Thymus (tissue), 11 donors: ENCODE measurements around the gene DGKG. TPM values are rescaled to one million over a fixed set of nuclear protein-coding genes. Genes with fewer than 3 reads are reported as not detected.

ENCODE experiments used
- DNase-seq, 9 donors: peaks; one replicate each; pipeline ENCODE4 v3.0.0-alpha.2; 2013; ENCODE audit warnings: low spot score in 9 of 9, low read depth in 6 of 9, missing footprints in 1 of 9
- H3K27ac ChIP-seq, 2 donors: one replicate each; pipeline ENCODE4 v1.5.1; 2013; ENCODE audit warnings: control low read depth in 1 of 2, low read depth in 1 of 2, low read length in 1 of 2, mild to moderate bottlenecking in 1 of 2, moderate library complexity in 1 of 2
- H3K27me3 ChIP-seq, 2 donors: one replicate each; pipeline ENCODE4 v1.5.1; 2013; ENCODE audit warnings: low read length in 1 of 2; ENCODE audit not compliant: control insufficient read depth in 2 of 2, insufficient read depth in 1 of 2
- H3K36me3 ChIP-seq, 2 donors: one replicate each; pipeline ENCODE4 v1.5.1; 2013; ENCODE audit warnings: low read length in 1 of 2, mild to moderate bottlenecking in 1 of 2, moderate library complexity in 1 of 2; ENCODE audit not compliant: control insufficient read depth in 2 of 2, insufficient read depth in 2 of 2
- H3K4me1 ChIP-seq, 2 donors: one replicate each; pipeline ENCODE4 v1.5.1; 2013; ENCODE audit warnings: low read length in 2 of 2; ENCODE audit not compliant: control insufficient read depth in 2 of 2, insufficient read depth in 2 of 2
- H3K4me3 ChIP-seq, 2 donors: one replicate each; pipeline ENCODE4 v1.5.1; 2013; ENCODE audit warnings: low read length in 2 of 2, control low read depth in 1 of 2, mild to moderate bottlenecking in 1 of 2
- H3K9me3 ChIP-seq, 2 donors: one replicate each; pipeline ENCODE4 v1.5.1; 2013; ENCODE audit warnings: low read length in 1 of 2, mild to moderate bottlenecking in 1 of 2; ENCODE audit not compliant: control insufficient read depth in 2 of 2, insufficient read depth in 1 of 2
- WGBS: extraction: QIAGEN DNeasy Blood & Tissue Kit; methylation state at CpG from one replicate; pipeline ENCODE4 v1.1.7; 2013; 5-methylcytosine and 5-hydroxymethylcytosine counted together
- polyA plus RNA-seq: library from polyadenylated mRNA; stranded (reverse); fragments of 200-250 nt; gene quantifications from one replicate; pipeline ENCODE4 v1.2.3, GENCODE V29; 2013
- total RNA-seq: library from RNA; stranded (reverse); fragments of 120-200 nt; gene quantifications from one replicate; pipeline ENCODE4 v1.2.4, GENCODE V29; 2013
- donor health status: healthy.

Gene DGKG
- total and polyA plus RNA-seq, 2 donors: 1.1 to 1.6 TPM

DNA sequence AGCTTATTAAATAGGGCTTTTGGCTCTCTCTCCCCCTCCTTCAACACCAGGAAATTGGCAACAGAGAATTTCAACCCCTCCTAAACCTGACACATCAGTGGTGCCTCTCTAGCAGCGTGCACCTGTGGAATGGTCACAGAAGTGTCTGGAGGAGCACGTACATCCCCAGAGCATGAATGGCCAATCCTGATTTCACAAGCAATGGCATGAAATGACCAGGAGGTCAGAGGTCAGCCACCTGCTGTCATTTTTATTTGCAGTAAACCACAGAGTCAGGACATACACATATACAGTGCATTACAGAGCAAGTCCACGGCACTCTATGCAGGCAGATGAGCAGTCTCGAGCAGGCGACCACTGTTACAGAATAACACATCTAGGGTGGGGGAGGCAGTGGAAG lies 228.1 kb downstream of the DGKG start:
- Histone ChIP-seq H3K36me3 (no peaks in the 10 kb centered on the region), H3K27me3 (no peaks in the 10 kb centered on the region), H3K9me3 (no peaks in the 10 kb centered on the region), H3K4me3 (no peak overlapping the region), H3K4me1 (peaks cover 0 to 7% of the 10 kb centered on the region in 2 donors), H3K27ac (no peak overlapping the region)
- 94% methylated on average over 5 of the region's 5 CpGs for WGBS
- no peak for DNase-seq

- no peaks in the 10 kb centered on the region for H3K9me3 ChIP-seq
- WGBS: 97% methylated on average over 2 of the region's 2 CpGs
Observed at GRCh38 chr3:186132487-186132886, 229.5 kb downstream of the DGKG start.

GRCh38 chr3:186129206-186129605 lies 232.8 kb downstream of the DGKG start:
- no peaks in the 10 kb centered on the region for H3K36me3 ChIP-seq
- peaks cover 0 to 7% of the 10 kb centered on the region in 2 donors for H3K4me1 ChIP-seq
- 94% methylated on average over 4 of the region's 4 CpGs for WGBS
- H3K27me3 ChIP-seq: no peaks in the 10 kb centered on the region
- no peak overlapping the region for H3K4me3 ChIP-seq
- DNase-seq: no peak
- no peaks in the 10 kb centered on the region for H3K9me3 ChIP-seq
- no peak overlapping the region for H3K27ac ChIP-seq

More at GRCh38 chr3:186132487-186132886, 229.5 kb downstream of the DGKG start:
- no peaks in the 10 kb centered on the region for H3K27me3 ChIP-seq
- H3K4me3 ChIP-seq: no peak overlapping the region
- DNase-seq: peak in 2 of 9 donors; percentile 15 to 23
- H3K4me1 ChIP-seq: peaks cover 0 to 7% of the 10 kb centered on the region in 2 donors
- H3K36me3 ChIP-seq: no peaks in the 10 kb centered on the region
- no peak overlapping the region for H3K27ac ChIP-seq

- Histone ChIP-seq H3K9me3 (no peaks in the 10 kb centered on the region), H3K4me3 (no peak overlapping the region), H3K4me1 (peaks cover 0 to 7% of the 10 kb centered on the region in 2 donors), H3K36me3 (no peaks in the 10 kb centered on the region), H3K27ac (no peak overlapping the region), H3K27me3 (no peaks in the 10 kb centered on the region)
- 96% methylated on average over 8 of the region's 8 CpGs for WGBS
- DNase-seq: no peak
Observed at GRCh38 chr3:186128158-186128557, 233.9 kb downstream of the DGKG start.

GRCh38 chr3:186127463-186127862 lies 234.6 kb downstream of the DGKG start:
- Histone ChIP-seq H3K36me3 (no peaks in the 10 kb centered on the region), H3K4me1 (peaks cover 0 to 4% of the 10 kb centered on the region in 2 donors), H3K9me3 (no peaks in the 10 kb centered on the region), H3K4me3 (no peak overlapping the region), H3K27me3 (no peaks in the 10 kb centered on the region), H3K27ac (no peak overlapping the region)
- no peak for DNase-seq
- 92% methylated on average over 7 of the region's 7 CpGs for WGBS

DNA sequence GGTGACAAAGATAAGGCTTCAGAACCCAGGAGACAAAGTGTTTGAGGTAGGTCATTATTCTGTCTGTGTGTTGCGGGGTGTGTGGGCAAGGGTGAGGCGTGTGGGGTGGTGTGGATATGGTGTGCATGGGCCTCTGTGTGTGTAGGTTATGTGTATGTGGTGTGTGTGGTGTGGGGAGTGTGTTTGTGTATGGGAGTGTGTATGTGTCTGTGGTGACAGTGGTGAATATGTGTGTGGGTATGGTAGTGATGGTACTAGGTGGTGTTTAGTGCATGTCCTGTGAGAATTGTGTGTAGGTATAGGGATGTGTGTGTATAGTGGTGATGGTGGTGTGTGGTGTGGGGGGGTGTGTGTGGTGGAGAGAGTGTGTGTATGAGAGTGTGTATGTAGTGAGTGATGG lies 236.9 kb downstream of the DGKG start:
- no peaks in the 10 kb centered on the region for H3K9me3 ChIP-seq
- no peaks in the 10 kb centered on the region for H3K36me3 ChIP-seq
- H3K27ac ChIP-seq: no peak overlapping the region
- no peaks in the 10 kb centered on the region for H3K27me3 ChIP-seq
- WGBS: 100% methylated on average over 2 of the region's 2 CpGs
- no peak overlapping the region for H3K4me3 ChIP-seq
- no peaks in the 10 kb centered on the region for H3K4me1 ChIP-seq
- no peak for DNase-seq

DNA sequence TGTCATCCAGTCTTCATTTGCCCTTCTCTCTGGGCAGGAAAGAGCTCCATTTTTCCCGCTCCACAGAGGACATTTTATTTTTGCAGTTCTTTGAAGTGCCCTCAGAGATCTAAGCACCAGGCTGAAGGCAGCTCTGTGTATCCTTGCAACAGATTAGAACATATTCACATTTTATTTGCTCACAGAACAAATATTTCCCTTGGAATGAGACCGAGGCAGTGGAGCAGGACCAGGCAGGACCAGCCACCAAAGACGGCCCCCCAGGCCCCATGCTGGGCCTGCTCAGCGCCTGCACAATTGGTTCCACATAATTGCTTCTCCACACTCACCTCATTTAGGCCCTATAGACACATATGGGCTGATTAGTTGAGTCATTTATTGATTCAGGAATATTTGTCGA lies 237.4 kb downstream of the DGKG start:
- DNase-seq: no peak
- 94% methylated on average over 5 of the region's 5 CpGs for WGBS
- H3K27ac ChIP-seq: no peak overlapping the region
- no peaks in the 10 kb centered on the region for H3K36me3 ChIP-seq
- H3K27me3 ChIP-seq: no peaks in the 10 kb centered on the region
- H3K9me3 ChIP-seq: no peaks in the 10 kb centered on the region
- H3K4me1 ChIP-seq: no peaks in the 10 kb centered on the region
- H3K4me3 ChIP-seq: no peak overlapping the region

DNA sequence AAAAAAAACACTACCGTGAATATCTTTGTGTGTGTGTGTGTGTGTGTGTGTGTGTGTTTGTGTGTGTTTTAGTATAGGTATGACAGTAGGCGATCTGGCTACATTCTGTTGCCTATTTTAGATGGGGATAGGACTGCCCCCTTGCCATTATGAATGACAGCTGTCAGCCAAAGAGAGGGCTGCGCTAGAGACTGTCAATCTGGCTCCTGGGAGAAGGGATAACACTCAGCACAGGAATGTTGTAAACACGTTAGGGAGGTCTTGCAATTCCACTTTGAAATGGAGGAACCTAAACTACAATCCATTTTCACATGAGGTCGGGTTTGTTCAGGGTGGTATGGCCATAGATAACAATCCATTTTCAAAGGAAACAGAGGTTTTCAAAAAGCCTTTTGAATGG lies 239.0 kb downstream of the DGKG start:
- DNase-seq: no peak
- Histone ChIP-seq H3K4me1 (no peaks in the 10 kb centered on the region), H3K9me3 (no peaks in the 10 kb centered on the region), H3K4me3 (no peak overlapping the region), H3K27me3 (no peaks in the 10 kb centered on the region), H3K36me3 (no peaks in the 10 kb centered on the region), H3K27ac (no peak overlapping the region)
- WGBS: 94% methylated on average over 5 of the region's 5 CpGs

- Histone ChIP-seq H3K4me3 (no peak overlapping the region), H3K36me3 (no peaks in the 10 kb centered on the region), H3K4me1 (no peaks in the 10 kb centered on the region), H3K27ac (no peak overlapping the region), H3K9me3 (no peaks in the 10 kb centered on the region), H3K27me3 (no peaks in the 10 kb centered on the region)
- WGBS: 95% methylated on average over 2 of the region's 2 CpGs
- no peak for DNase-seq
Observed at GRCh38 chr3:186121968-186122367, 240.1 kb downstream of the DGKG start.

DNA sequence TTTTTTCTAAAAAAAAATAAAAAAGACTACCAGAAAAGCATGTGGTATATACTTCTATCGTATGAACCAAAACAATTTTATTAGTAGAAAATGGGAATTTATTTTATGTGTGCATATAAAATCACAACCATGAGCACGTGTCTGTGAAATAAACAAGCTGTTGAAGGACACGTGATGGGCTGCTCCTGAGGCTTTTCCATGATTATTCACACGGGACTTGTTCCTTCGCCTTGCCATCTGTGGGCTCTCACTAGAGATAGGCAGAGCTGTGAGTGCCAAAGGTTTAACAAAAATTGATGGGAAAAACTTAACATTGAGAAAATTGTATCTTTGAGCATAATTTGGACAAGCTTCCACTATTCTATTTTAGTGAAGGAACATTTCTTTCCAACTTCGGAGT lies 240.8 kb downstream of the DGKG start:
- WGBS: 97% methylated on average over 6 of the region's 6 CpGs
- H3K27me3 ChIP-seq: no peaks in the 10 kb centered on the region
- no peaks in the 10 kb centered on the region for H3K4me1 ChIP-seq
- H3K36me3 ChIP-seq: no peaks in the 10 kb centered on the region
- DNase-seq: no peak
- H3K9me3 ChIP-seq: no peaks in the 10 kb centered on the region
- H3K4me3 ChIP-seq: no peak overlapping the region
- H3K27ac ChIP-seq: no peak overlapping the region
